HG03342 (cell line): Measurements from ENCODE around the gene SMC5.
"Not testable (repeated sequence)": the region's sequence is repeated elsewhere in the genome, so short reads cannot be mapped to it uniquely, and the experiment has no call there.

Source experiments
- ATAC-seq: cut with Tn5 transposase; IDR thresholded peaks from one replicate; pipeline ENCODE4 v1.9.1; 2021; ENCODE audit warnings: mild to moderate bottlenecking, moderate library complexity; ENCODE audit not compliant: unreplicated experiment

SMC5 gene

DNA sequence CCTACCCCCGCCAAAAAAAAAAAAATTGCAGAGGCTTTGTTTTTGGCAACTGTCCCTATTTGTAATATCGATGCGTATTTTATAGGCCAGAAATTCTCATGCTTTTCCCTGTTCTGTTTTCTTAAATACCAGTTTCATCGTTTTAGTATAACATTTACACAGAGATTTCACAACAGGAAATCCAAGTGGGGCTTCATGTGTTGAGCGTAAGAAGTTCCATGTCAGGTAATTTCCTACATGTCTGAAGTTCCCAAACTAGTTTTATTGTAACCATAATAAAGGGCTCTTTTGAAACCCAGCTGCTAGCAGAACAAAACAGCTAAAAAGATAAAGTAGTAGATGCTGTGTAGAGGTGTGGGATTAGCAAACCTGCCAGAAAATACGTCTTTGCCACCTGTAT lies 4.2 kb downstream of the SMC5 start:
- ATAC-seq: no peak

DNA sequence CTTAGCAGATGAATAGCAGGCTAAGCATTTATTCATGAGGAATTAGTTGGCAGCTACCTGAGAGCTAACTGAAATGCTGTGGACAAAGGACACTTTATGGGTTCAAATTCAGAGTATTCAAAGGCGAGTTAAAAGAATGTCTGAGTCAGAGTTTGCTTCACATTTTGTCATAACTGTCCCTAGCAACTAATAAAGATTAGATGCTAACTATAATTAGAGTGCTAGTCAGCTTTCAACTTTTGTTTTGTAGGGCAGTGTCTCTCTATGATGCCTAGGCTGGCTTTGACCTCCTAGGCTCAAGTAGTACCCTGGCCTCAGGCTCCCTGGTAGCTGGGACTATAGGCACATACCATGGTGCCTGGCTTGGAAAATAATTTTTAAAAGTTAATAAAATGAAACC lies 4.6 kb downstream of the SMC5 start:
- ATAC-seq: no peak

DNA sequence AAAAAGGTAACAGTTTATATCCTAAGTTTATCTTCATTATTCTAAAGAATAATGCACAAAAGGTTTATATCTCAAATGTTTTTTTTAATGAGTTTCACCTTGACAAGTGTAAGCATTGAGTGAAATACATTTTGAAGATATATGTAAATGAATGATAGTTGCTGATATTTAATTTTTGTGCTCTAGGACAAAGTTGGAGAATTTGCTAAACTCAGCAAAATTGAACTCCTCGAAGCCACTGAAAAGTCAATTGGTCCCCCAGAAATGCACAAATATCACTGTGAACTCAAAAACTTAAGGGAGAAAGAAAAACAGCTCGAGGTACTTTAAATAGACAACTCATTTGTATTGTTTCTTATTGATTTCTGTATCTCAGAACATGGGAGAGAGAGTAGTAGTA lies 19.5 kb downstream of the SMC5 start:
- no peak for ATAC-seq

DNA sequence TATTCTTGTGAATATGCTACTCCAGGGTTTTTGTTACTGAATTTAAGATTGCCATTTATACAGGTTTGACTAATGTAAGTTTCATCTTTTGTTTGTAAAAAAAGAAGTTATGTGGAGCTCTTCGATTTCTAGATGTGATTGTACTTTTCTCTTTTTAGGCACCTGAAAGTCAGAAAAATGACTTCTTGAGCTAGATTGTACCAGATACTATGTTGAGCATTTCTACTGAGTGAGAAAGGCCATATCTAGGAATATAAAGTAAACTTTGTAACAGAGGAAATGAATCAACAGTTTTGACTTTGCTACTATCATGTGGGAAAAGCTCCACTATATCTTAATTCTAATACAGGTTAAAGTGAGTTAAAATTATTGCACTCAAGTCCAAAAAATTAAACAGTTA lies 25.1 kb downstream of the SMC5 start:
- no peak for ATAC-seq

DNA sequence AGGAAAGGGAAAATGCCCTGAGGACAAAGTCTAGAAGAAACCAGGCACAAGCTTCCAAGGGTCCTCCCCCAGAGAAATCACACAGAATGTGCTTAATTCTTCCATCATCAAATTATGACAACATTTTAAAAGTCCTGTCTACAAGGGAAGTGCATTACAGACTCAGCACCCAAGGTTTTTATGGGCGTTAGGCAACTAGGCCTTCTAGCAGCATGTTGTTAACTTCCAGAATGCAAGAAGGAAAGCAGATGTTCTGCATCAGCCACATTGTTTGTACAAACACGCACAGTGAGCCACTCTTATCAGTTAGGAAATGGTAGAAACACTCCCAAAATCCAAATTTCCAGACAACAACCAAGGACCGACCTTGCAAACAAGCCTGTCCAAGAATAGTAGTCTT lies 26.5 kb downstream of the SMC5 start:
- no peak for ATAC-seq

DNA sequence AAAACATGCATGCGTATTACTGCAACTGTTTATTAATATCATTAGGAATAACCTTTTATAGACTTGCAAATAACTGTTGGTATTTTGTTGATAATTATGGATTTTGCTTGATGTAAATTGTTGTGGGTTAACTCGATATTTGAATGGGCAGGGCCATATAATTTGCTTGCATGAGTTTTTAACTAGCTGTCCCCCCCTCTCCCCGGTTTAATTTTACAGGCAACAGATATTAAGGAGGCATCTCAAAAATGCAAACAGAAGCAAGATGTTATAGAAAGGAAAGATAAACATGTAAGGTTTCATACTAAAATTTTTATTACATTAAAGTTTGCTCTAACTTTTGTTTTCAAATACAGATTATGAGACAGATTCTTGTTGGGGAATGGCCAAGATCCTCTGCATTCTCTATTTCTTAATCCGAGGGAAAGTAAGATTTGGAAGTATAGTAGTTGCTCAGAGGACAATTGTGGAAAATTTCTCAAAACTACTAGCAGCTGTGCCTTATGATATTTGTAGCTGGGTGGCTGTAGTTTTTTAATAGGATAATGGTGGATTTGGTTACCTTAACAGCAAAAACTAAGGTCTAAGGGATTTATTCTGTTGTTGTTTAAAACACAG lies 27.3 kb downstream of the SMC5 start:
- ATAC-seq: no peak

DNA sequence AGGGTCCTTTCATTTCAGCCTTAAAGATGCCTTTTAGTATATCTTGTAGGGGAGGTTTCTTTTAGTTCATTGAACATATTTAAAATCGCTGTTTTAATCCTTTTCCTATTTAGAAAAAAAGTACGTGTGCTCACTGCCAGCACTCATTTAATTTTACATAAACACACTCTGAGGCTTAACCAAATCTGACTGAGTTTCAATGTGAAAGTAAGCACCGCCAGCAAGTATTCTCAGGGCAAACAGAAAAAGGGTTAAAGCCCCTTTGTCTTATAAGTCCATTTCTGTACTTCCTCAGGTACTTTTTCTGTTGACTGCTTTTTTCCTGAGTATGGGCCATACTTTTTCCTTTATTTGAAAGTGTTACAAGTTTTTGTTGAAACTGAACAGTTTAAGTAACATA lies 31.8 kb downstream of the SMC5 start:
- no peak for ATAC-seq

DNA sequence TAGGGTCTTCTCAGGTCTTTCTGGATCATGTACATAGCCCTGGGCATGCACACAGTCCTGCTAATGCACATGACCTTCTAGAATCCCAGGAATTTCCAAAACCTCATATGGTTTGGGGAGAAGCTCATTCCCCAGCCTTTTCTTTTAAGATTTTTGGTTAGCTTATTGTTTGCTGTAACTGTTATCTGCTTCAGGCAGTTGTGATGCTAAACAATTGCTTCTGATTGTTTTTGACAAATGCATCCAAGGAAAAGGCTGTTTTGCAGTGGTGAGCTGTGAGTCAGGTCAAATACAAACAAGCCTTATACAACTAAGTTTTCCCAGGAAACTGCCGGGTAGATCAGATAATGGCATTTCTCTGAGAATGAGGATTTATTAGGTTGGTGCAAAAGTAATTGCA lies 32.7 kb downstream of the SMC5 start:
- no peak for ATAC-seq

DNA sequence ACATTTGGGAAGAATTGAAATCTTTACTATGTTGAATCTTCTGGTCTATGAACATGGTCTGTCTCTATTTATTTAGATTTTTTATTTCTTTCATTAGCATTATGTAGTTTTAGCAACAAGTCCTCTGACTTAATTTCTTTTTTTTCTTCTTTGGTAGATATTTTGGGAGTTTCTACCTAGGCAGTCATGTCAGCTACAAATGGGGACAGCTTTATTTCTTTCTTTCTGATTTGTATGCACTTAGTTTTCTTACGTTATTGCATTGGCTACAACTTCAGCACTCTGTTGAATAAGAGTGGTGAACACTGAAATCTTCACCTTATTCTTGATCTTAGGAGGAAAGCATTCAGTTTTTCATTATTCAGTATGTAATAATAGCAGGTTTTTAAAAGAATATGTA lies 33.5 kb downstream of the SMC5 start:
- ATAC-seq: no peak

DNA sequence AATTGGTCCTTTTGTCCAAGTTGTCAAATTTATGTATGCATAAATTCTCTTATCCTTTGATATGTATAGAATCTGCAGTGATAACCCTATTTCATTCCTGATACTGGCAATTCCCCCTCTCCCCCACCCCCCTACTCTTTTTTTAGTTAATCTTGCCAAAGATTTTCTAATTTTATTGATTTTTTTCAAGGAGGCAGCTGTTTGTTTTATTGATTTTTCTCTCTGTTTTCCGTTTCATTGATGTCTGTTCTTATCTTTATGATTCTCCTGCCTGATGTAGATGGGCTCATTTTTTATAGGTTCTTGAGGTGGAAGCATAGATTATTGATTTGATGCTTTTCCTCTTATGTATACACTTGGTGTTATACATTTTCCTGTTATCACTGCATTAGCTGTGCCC lies 34.4 kb downstream of the SMC5 start:
- ATAC-seq: no peak

DNA sequence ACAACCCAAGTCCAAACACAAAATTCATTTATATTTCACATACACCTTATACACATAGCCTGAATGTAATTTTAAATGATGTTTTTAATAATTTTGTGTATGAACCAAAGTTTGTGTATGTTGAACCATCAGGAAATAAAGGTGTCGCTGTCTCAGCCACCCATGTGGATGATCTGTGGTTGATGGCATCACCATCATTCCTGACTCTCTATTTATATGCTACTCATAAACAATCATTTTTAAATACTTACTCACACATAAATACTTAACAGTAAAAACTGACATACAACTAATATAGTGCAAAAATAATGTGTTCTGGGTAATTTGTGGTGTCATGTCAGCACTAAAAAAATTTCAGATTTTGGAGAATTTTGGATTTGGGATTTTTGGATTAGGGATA lies 38.4 kb downstream of the SMC5 start:
- no peak for ATAC-seq

DNA sequence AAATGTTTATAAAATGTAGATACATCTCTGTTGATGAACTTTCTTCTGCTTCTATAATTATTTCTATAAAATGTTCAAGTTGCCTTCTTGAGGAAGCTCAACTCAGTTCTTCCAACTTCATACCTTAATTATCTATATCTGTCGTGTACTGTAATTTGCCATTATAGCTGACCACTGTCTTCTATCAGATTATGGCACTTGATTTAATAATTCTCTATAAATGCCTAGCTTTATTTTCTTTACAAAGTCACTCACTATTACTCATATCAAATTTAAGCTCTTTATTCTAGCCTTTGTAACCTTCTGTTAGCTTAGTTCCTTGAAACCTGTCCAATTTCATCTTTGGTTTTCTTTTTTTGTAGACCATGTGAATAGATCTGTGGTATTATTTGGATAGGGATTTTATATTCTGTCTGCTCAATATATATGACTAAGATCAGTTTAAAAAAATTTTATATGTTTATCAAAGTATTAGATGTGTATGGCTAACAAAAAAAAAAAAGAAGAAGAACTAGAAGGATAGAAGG lies 39.5 kb downstream of the SMC5 start:
- ATAC-seq: no peak

DNA sequence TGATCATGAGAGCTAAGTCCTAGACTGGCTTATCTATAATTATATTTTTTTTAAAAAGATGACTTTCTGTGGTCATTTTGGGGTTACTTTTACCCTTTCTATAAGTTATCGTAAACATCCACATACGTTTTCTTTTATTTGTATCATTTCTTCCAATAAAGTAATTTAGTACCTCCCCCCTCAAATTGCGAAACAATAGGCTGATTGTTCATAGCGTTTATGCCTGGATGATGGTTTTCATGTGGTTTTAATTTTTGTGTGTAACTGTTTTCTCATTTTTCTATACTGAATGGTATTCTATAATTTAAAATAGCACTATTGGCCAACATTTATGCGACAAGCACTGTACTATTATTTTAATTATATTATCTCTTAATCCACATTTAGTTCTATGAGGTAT lies 44.5 kb downstream of the SMC5 start:
- no peak for ATAC-seq

DNA sequence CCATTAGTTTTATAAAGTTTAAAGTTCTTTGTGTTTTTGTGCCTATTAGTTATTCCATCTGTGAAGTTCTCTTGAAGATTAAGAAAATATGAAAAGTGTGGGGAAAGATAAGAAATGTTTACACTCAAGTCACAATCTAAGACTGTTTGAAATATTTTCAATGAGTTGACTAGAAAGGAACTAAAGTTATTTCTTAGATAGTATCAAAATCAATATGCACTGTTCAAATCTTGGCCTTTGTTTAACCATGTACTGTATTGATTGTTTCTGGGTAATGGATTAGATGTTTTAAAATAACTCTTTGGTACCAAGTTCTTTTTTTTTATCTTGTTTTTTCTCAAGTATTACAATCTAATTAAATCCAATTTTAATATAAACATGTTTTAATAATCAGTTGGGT lies 46.0 kb downstream of the SMC5 start:
- ATAC-seq: no peak

DNA sequence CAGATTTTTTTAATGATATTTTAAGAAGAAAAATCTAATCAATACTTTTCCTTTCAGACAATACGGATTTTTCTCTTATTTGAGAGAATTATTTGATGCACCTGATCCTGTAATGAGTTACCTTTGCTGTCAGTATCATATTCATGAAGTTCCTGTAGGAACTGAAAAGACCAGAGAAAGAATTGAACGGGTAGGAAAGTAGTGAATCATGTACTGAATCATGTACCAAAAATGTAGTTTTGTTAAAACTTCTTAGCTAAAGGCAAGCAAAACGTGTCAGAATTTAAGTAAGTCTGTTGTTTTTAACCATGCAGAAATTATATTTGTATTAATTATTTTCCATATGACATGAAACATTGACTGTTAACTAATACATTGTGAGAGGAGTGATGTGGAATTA lies 56.6 kb downstream of the SMC5 start:
- no peak for ATAC-seq

DNA sequence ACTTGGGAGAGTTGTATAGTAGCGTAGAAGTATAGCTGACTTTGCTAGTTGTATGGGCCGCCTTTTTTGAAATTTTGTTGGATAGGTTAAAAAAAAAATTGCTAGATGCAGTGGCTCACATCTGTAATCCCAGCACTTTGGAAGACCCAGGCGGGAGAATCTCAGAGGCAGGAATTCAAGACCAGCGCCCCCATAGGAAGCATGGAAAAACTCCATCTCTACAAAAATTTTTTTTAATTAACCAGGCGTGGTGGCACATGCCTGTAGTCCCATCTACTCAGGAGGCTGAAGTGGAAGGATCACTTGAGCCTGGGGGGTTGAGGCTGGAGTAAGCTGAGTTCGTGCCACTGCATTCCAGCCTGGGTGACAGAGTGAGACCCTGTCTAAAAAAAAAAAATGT lies 59.2 kb downstream of the SMC5 start:
- no peak for ATAC-seq

DNA sequence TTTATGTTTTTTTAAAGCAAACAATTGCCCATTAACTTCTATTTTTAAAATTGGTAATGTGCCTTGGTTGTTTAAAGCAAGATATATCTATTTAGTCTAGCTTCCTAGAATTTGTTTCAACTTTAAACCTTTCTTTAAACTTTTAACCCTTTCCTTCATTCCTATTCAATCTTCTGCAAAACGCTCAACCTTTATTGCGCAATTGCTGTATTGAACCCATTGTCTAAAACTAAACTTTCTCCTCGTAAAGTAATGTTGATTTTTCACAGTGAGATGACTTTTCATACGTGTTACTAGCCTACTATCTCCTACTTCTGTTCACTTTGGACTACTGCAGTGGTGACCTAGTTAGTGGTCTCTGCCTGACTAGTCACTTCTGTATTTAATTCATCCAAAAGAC lies 63.3 kb downstream of the SMC5 start:
- ATAC-seq: no peak

DNA sequence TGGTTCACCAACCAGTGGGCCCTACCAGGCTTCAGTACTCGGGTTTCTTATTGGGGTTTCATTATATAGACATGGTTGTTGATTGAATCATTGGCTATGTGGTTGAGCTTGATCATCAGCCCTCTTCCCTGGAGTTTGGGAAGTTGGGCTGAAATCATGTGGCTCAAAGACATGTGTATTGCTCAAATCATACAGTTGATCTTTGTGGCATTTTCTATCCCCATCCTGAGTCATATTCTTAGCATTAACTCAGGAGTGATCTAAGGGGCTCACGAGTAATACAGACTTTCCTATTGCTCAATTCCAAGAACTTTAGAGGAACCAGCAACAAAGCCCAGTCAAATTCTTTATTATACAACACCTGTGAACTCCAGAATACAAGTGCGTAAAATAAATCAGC lies 66.2 kb downstream of the SMC5 start:
- no peak for ATAC-seq

DNA sequence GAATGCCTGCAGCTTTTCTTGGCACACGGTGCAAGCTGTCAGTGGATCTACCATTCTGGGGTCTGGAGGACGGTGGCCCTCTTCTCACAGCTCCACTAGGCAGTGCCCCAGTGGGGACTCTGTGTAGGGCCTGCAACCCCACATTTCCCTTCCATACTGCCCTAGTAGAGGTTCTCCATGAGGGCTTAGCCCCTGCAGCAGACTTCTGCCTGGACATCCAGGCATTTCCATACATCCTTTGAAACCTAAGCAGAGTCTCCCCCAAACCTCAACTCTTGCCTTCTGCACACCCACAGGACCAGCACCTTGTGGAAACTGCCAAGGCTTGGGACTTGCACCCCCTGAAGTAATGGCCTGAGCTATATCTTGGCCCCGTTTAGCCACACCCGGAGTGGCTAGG lies 69.8 kb downstream of the SMC5 start:
- ATAC-seq: not testable (repeated sequence)

DNA sequence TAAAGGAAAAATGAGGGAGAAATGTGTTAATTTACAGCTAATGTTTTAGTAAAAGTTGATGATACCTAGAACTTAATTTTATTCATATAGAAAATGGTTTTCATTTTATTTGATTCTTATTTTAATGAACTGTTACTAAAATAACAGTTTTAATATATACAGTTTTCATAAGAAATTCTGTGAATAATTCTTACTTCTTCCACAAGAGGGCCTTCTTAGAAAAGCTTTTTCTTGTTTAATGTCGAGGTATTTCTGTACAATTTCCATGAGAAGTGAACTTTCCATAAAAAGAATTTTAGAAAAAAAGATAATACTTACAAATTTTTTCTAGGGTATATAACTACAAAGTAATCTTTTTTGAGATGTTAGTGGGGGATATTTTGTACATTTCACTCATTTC lies 81.8 kb downstream of the SMC5 start:
- no peak for ATAC-seq

DNA sequence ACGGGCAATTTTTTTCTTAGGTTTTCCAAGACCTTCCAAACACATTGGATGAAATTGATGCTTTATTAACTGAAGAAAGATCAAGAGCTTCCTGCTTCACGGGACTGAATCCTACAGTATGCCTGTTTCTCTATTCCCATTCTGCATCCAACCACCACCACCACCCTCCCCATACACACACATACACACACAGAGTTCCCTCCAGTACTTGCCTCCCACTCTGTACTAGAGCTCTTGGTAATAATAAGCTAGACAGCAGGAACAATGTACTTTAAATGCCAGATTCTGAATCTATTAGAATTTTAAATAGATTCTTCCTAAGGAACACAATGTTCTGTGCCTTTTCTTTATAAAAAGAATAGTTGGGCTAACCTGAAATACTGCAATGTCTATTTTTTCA lies 88.3 kb downstream of the SMC5 start:
- no peak for ATAC-seq

DNA sequence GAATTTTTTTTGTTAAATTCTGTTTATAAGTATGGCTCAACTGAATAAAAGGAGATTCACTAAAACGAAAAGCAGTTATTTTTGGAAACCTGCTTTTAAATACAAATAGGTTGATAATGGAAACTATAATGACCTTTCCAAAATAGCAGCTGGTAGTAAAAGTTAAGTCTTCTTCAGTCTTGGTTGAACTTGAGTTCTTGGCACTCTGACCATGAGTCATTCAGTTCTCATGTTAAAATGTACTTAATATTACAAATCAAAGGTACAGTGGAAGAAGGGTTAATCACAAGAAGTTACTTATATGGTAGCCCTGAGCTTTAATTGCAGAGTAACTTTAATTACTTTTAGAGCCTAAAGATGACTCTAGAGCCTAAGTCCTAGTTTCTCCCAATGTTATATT lies 93.6 kb downstream of the SMC5 start:
- no peak for ATAC-seq

DNA sequence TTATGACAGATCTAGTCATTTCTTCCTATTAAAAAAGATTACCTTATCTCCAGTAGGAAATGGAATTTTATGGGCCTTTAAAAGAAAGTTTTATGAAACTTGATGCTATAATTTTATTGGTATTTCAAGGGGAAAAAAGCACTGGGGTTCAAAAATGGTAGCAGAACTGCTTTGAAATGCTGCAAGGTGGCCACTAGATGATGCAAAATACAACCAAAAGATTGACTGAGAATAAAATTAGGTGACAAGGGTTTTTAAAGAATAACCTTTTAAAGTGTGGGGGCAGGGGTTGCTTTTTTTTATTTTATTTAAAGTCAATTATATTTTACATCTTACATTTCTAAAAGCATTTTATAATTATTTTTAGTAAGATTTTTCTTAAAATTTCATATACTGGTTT lies 94.0 kb downstream of the SMC5 start:
- no peak for ATAC-seq

DNA sequence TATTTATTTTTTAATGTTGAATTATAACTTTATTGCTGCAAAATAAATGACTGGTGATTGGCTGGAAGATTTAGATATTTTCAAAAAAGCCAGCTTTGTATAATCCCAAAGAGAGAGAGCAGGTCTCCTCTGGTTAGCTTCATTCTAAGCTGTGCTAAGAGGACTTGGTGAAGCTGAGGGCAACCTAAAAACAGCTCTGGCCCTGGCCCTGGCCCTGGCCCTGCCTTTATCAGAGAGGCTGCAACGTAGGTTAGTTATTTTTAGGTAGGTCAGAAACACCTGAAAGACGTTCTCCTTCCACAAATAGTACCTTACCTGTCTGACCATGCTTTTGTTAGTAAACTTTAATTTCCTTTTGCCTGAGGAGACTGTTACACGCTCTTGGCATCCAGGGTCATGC lies 97.0 kb downstream of the SMC5 start:
- no peak for ATAC-seq
